ENCODE data around the gene ACOX1.

The ACOX1 gene

DNA sequence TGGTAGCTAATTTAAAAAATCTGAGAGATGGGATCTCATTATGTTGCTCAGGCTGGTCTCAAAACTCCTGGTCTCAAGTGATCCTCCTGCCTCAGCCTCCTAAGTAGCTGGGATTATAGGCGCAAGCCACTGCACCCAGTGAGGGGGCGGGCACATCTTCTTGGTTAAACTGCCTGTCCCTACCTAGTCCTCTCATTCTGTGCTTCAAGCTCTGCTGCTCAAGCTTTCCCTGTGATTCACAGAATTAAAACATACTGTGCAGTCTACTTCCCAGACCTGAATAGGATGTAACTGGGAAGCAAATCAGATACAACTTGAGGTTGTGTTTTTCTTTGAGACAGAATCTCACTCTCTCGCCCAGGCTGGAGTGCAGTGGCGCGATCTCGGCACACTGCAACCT, 76.6 kb downstream of the ACOX1 start:
- no peak for DNase-seq

- no peak for DNase-seq
Measured at GRCh38 chr17:75901727-75902126, 77.2 kb downstream of the ACOX1 start.

- no peak for DNase-seq
Measured at GRCh38 chr17:75900691-75901533, 78.1 kb downstream of the ACOX1 start.

GRCh38 chr17:75899767-75900468, 79.0 kb downstream of the ACOX1 start:
- no peak for DNase-seq

- no peak for DNase-seq
Measured at GRCh38 chr17:75899353-75899752, 79.6 kb downstream of the ACOX1 start.

GRCh38 chr17:75898791-75899190, 80.2 kb downstream of the ACOX1 start:
- DNase-seq, result no peak

DNA sequence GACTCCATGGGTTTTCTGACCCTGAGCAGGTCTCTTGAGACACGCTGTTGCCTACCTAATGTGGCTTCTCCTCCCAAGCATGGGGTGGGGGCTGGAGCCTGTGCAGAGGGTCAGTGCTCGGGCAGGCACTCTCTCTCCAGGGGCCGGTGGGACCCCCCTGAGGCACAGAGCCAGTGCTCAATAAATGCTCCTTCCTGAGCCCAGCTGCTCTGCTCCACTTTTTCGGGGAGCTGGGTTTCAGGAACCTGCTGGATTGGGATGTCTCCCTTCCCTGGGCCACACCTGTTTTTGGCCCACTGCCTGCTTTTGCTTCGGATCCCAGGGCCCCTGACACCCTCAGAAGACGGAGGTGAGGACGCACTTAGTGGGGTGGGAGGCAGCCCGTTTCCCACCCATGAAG, 80.9 kb downstream of the ACOX1 start:
- DNase-seq, result no peak

GRCh38 chr17:75897160-75898019, 81.6 kb downstream of the ACOX1 start:
- peak; percentile 65 for DNase-seq

GRCh38 chr17:75896415-75897159, 82.4 kb downstream of the ACOX1 start, which contains the start of gene TRIM65:
TSS of gene TRIM65 (minus strand) at chr17:75896951. CDS start at chr17:75896937, 14 bp downstream.
- DNase-seq, result peak; percentile 89

GRCh38 chr17:75895370-75896155, 83.4 kb downstream of the ACOX1 start:
- DNase-seq, result no peak

GRCh38 chr17:75894049-75894733, 84.8 kb downstream of the ACOX1 start:
- DNase-seq, result no peak

- DNase-seq, result no peak
Measured at GRCh38 chr17:75893305-75894048, 85.5 kb downstream of the ACOX1 start.

DNA sequence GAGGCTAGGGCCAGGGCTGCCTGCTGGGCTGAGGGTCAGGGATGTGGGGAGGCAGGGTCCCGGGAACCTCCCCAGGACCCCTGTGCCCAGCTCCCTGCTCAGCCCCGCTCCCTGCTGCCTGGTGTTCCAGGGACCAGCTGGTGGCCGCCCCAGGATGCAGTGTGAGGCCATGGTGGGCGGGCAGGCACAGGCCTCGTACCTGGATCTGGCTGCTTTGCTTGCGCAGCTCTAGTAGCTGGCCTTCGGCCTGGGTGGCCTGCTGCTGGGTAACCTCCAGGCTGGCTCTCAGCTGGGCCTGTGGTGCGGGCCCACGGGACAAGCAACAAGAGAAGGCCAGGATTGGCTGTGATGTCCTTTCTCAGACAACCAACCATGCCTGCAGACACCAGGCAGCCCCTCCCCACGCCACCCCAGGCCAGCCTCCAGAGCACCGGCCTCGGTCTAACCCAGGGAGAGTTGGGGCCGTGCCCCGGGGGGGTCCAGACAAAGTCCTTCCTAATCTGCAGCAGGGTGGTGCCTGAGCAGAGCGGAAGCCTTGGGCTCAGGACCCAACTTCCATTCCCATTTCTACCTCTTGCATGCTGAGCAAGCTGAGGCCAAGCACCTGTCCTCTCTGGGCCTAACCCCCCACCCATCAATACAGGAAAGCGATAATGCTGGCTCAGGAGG, 86.3 kb downstream of the ACOX1 start:
- no peak for DNase-seq

DNA sequence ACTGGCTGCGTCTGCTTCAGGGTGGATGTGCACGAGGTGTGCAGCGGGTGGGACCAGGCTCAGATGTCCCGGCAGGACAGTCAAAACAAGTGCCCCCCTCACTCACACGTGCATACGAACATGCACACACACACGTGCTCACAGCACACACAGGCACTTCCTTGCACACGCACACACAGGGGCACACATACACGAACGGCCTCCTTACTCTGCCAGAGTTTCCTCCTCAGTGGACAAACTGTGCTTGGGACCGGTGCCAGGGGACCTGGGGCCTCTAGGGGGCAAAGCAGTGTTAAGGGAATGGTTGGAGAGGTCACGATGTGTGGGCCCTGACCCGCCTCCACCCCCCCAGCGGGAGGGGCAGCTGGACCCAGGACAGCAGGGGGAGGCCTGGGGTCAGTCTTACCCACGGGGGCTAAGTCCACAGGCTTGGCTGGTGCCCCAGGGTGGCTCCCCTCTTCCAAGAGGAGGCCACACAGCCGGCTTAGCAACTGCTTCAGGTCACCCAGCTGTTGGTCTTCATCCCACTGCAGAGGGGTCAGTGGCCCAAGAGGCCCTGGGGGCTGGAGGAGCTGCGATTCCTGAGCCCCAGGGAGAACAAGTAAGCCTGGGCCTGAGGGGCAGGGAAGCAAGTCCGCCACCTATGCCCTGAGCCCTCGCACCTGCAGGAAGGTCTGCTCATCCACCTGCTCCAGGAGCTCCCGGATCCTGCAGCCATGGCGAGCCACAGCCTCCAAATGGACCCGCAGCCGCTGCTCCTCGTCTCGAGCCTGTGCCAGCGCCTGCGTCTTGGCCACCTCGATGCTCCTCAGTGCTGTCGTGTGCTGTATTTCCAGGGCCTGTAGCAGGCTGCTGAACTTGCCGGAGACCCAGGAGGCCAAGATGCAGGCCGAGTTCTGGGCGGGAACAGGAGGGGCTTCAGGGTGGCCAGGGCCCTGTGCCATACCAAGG, 87.1 kb downstream of the ACOX1 start:
- no peak for DNase-seq

Data from right hindlimb (tissue), 1 donor.